Neural progenitor cell (in vitro differentiated cells): ENCODE measurements around the gene KCNK5. TPM values are rescaled to one million over a fixed set of nuclear protein-coding genes. Genes with fewer than 3 reads are reported as not detected.

Experiments
- DNase-seq: peaks from one replicate; pipeline ENCODE4 v3.0.0-alpha.2; 2016; ENCODE audit warnings: low spot score
- H2AFZ ChIP-seq: fragments of 200-600 bp; sonication (generic); replicated peaks from 2 replicates; pipeline ENCODE4 v1.6.1; 2016; ENCODE audit warnings: antibody characterized with exemption
- H3F3A ChIP-seq: fragments of 200-600 bp; sonication (generic); 2 replicates; pipeline ENCODE4 v1.6.1; 2016; ENCODE audit warnings: antibody characterized with exemption, low read depth
- H3K27ac ChIP-seq: fragments of 200-600 bp; sonication (generic); 2 replicates; pipeline ENCODE4 v1.5.1; 2016; ENCODE audit warnings: mild to moderate bottlenecking
- H3K27me3 ChIP-seq: fragments of 200-600 bp; sonication (generic); 2 replicates; pipeline ENCODE4 v1.6.1; 2016; ENCODE audit warnings: mild to moderate bottlenecking, moderate library complexity
- H3K36me3 ChIP-seq: fragments of 200-600 bp; sonication (generic); 2 replicates; pipeline ENCODE4 v1.5.1; 2016
- H3K4me1 ChIP-seq: fragments of 200-600 bp; sonication (generic); 2 replicates; pipeline ENCODE4 v1.6.1; 2016; ENCODE audit warnings: mixed run types
- H3K4me2 ChIP-seq: fragments of 200-600 bp; sonication (generic); 2 replicates; pipeline ENCODE4 v1.6.1; 2016
- H3K4me3 ChIP-seq: fragments of 200-600 bp; sonication (generic); 2 replicates; pipeline ENCODE4 v1.5.1; 2016
- H3K79me2 ChIP-seq: fragments of 200-600 bp; sonication (generic); 2 replicates; pipeline ENCODE4 v1.6.1; 2016; ENCODE audit warnings: low read depth
- H3K9ac ChIP-seq: fragments of 200-600 bp; sonication (generic); 2 replicates; pipeline ENCODE4 v1.6.1; 2016
- H3K9me3 ChIP-seq: fragments of 200-600 bp; sonication (generic); 2 replicates; pipeline ENCODE4 v1.5.1; 2016; ENCODE audit warnings: low read depth
- H4K20me1 ChIP-seq: fragments of 200-600 bp; sonication (generic); 2 replicates; pipeline ENCODE4 v1.6.1; 2016; ENCODE audit warnings: low read depth
- H3K27ac Mint-ChIP-seq: 3 replicates; pipeline ENCODE4 v1.8.0; 2021; ENCODE audit warnings: mixed read lengths
- H3K27me3 Mint-ChIP-seq: 2 replicates; pipeline ENCODE4 v1.8.0; 2022; ENCODE audit warnings: low read depth, mild to moderate bottlenecking, inconsistent platforms, moderate library complexity, mixed read lengths; ENCODE audit not compliant: insufficient read depth
- H3K36me3 Mint-ChIP-seq: 3 replicates; pipeline ENCODE4 v1.8.0; 2021; ENCODE audit warnings: mixed read lengths
- H3K4me1 Mint-ChIP-seq: 3 replicates; pipeline ENCODE4 v1.8.0; 2021; ENCODE audit warnings: mixed read lengths
- H3K4me3 Mint-ChIP-seq: 3 replicates; pipeline ENCODE4 v1.8.0; 2021; ENCODE audit warnings: mild to moderate bottlenecking, moderate library complexity, mixed read lengths
- H3K9me3 Mint-ChIP-seq: 3 replicates; pipeline ENCODE4 v1.8.0; 2020; ENCODE audit warnings: mixed read lengths
- CTCF ChIP-seq: fragments of 200-600 bp; sonication (generic); IDR thresholded peaks from 2 replicates; pipeline ENCODE4 v1.5.1; 2017; ENCODE audit warnings: antibody characterized with exemption, mild to moderate bottlenecking
- EZH2 ChIP-seq: fragments of 200-600 bp; sonication (generic); IDR thresholded peaks from 2 replicates; pipeline ENCODE4 v1.6.1; 2017; ENCODE audit warnings: antibody characterized with exemption, mild to moderate bottlenecking, moderate library complexity
- EZH2phosphoT487 ChIP-seq: fragments of 200-600 bp; sonication (generic); IDR thresholded peaks from 2 replicates; pipeline ENCODE4 v1.6.1; 2017; ENCODE audit warnings: antibody characterized with exemption
- total RNA-seq: library from RNA; depleted of rRNA; stranded (reverse); fragments of >200 nt; gene quantifications from 2 replicates; pipeline ENCODE4 v1.2.3, GENCODE V29; 2015; ENCODE audit warnings: low replicate concordance

The KCNK5 gene
- total RNA-seq, 1 donor from 2014 or later, result 5.7 TPM

- Histone ChIP-seq H3K36me3 (no peaks in the 10 kb centered on the region), H3K4me3 (no peak overlapping the region), H3K9ac (no peak overlapping the region), H3K4me1 (peaks cover 18% of the 10 kb centered on the region), H3K27ac (no peak overlapping the region), H3K4me2 (no peak overlapping the region), H2AFZ (no peak overlapping the region), H3K9me3 (no peaks in the 10 kb centered on the region), H4K20me1 (no peaks in the 10 kb centered on the region), H3K27me3 (no peaks in the 10 kb centered on the region), H3F3A (peaks cover 4% of the 10 kb centered on the region), H3K79me2 (no peaks in the 10 kb centered on the region)
- Mint-ChIP-seq H3K27ac (peak overlapping the region; percentile 60), H3K9me3 (no peaks in the 10 kb centered on the region), H3K27me3 (peaks cover 6% of the 10 kb centered on the region), H3K4me1 (peaks cover 19% of the 10 kb centered on the region), H3K4me3 (no peak overlapping the region), H3K36me3 (peaks cover 5% of the 10 kb centered on the region)
- DNase-seq, result no peak
- no peak for TF ChIP-seq EZH2
- no peak for TF ChIP-seq EZH2phosphoT487
- no peak for TF ChIP-seq CTCF
These were observed 40.1 kb downstream of the KCNK5 start for GRCh38 chr6:39189131-39189530.

GRCh38 chr6:39188571-39188970 lies 40.7 kb downstream of the KCNK5 start:
- H3K27ac Mint-ChIP-seq, result no peak overlapping the region
- H3K27ac ChIP-seq, result no peak overlapping the region
- no peaks in the 10 kb centered on the region for H4K20me1 ChIP-seq
- H3K4me3 ChIP-seq, result no peak overlapping the region
- no peak overlapping the region for H3K9ac ChIP-seq
- peaks cover 15% of the 10 kb centered on the region for H3K4me1 Mint-ChIP-seq
- H3K27me3 ChIP-seq, result no peaks in the 10 kb centered on the region
- no peak overlapping the region for H3K4me2 ChIP-seq
- no peaks in the 10 kb centered on the region for H3K9me3 Mint-ChIP-seq
- no peak for DNase-seq
- H3K36me3 ChIP-seq, result no peaks in the 10 kb centered on the region
- H3K4me3 Mint-ChIP-seq, result no peak overlapping the region
- no peaks in the 10 kb centered on the region for H3K9me3 ChIP-seq
- peaks cover 4% of the 10 kb centered on the region for H3F3A ChIP-seq
- no peaks in the 10 kb centered on the region for H3K79me2 ChIP-seq
- H2AFZ ChIP-seq, result no peak overlapping the region
- TF ChIP-seq CTCF (no peak), EZH2 (no peak), EZH2phosphoT487 (no peak)
- peaks cover 12% of the 10 kb centered on the region for H3K4me1 ChIP-seq
- peaks cover 6% of the 10 kb centered on the region for H3K27me3 Mint-ChIP-seq
- peaks cover 3% of the 10 kb centered on the region for H3K36me3 Mint-ChIP-seq

GRCh38 chr6:39188098-39188450 lies 41.2 kb downstream of the KCNK5 start:
- Histone ChIP-seq H3K4me1 (peaks cover 7% of the 10 kb centered on the region), H3K36me3 (no peaks in the 10 kb centered on the region), H3K4me3 (no peak overlapping the region), H3K27ac (no peak overlapping the region), H3K27me3 (no peaks in the 10 kb centered on the region), H3K9me3 (no peaks in the 10 kb centered on the region), H4K20me1 (no peaks in the 10 kb centered on the region), H3K4me2 (no peak overlapping the region), H3K79me2 (no peaks in the 10 kb centered on the region), H2AFZ (no peak overlapping the region), H3K9ac (no peak overlapping the region), H3F3A (peaks cover under 1% of the 10 kb centered on the region)
- TF ChIP-seq CTCF (no peak), EZH2 (no peak), EZH2phosphoT487 (no peak)
- DNase-seq, result no peak
- H3K27me3 Mint-ChIP-seq, result peaks cover 6% of the 10 kb centered on the region
- no peak overlapping the region for H3K4me3 Mint-ChIP-seq
- peaks cover 10% of the 10 kb centered on the region for H3K4me1 Mint-ChIP-seq
- no peaks in the 10 kb centered on the region for H3K9me3 Mint-ChIP-seq
- peaks cover 3% of the 10 kb centered on the region for H3K36me3 Mint-ChIP-seq
- H3K27ac Mint-ChIP-seq, result no peak overlapping the region
